HL-60 (cell line): ENCODE results near the gene ANO10.
A peak's percentile ranks its signal among the peaks of the same experiment; 100 is the strongest.

Experiments
- DNase-seq, 2 experiments: peaks; one replicate each; pipeline ENCODE4 v3.0.0-alpha.2; 2010 to 2020; ENCODE audit warnings: low read depth in 1 of 2, low spot score in 1 of 2
- H3K27ac ChIP-seq: fragments of 250-450 bp; sonication (Bioruptor Pico); replicated peaks from 2 replicates; pipeline ENCODE4 v1.5.1; 2020; ENCODE audit warnings: mild to moderate bottlenecking, moderate library complexity
- H3K27me3 ChIP-seq: fragments of 250-450 bp; sonication (Bioruptor Pico); 2 replicates; pipeline ENCODE4 v1.5.1; 2021; ENCODE audit warnings: mild to moderate bottlenecking, moderate library complexity; ENCODE audit not compliant: insufficient read depth, poor library complexity, severe bottlenecking
- H3K4me3 ChIP-seq: replicated peaks from 2 replicates; pipeline ENCODE4 v1.5.1; 2011; ENCODE audit warnings: mild to moderate bottlenecking, control low read depth, low read length; ENCODE audit not compliant: insufficient read depth
- CTCF ChIP-seq: IDR thresholded peaks from one replicate; pipeline ENCODE4 v1.5.1; 2011; ENCODE audit warnings: low read length, control low read depth, inconsistent platforms; ENCODE audit not compliant: insufficient read depth
- GABPA ChIP-seq: IDR thresholded peaks from 2 replicates; pipeline ENCODE4 v1.6.1; 2012; ENCODE audit warnings: low read depth
- POLR2AphosphoS5 ChIP-seq: IDR thresholded peaks from 2 replicates; pipeline ENCODE4 v1.6.1; 2012; ENCODE audit warnings: low read depth
- REST ChIP-seq: IDR thresholded peaks from 2 replicates; pipeline ENCODE4 v1.6.1; 2012; ENCODE audit warnings: low read depth; ENCODE audit not compliant: insufficient replicate concordance
- SPI1 ChIP-seq: IDR thresholded peaks from 2 replicates; pipeline ENCODE4 v1.6.1; 2012; ENCODE audit warnings: low read depth, mild to moderate bottlenecking, borderline replicate concordance

The ANO10 gene

GRCh38 chr3:43394041-43394554 is 227.7 kb downstream of the ANO10 start:
- TF ChIP-seq GABPA (no peak), REST (no peak), CTCF (no peak), SPI1 (no peak), POLR2AphosphoS5 (no peak)
- no peak for DNase-seq
- Histone ChIP-seq H3K27ac (no peak overlapping the region), H3K27me3 (no peaks in the 10 kb centered on the region), H3K4me3 (no peak overlapping the region)

GRCh38 chr3:43391621-43392020 is 230.2 kb downstream of the ANO10 start:
- H3K4me3 ChIP-seq, result no peak overlapping the region
- no peak overlapping the region for H3K27ac ChIP-seq
- H3K27me3 ChIP-seq, result no peaks in the 10 kb centered on the region
- DNase-seq, result no peak
- TF ChIP-seq REST (no peak), SPI1 (no peak), GABPA (no peak), POLR2AphosphoS5 (no peak), CTCF (no peak)

GRCh38 chr3:43390255-43390588 is 231.6 kb downstream of the ANO10 start:
- H3K27ac ChIP-seq, result peak overlapping the region; percentile 65
- H3K4me3 ChIP-seq, result no peak overlapping the region
- DNase-seq, result no peak
- no peak for TF ChIP-seq SPI1
- no peak for TF ChIP-seq POLR2AphosphoS5
- TF ChIP-seq GABPA, result no peak
- no peak for TF ChIP-seq REST
- TF ChIP-seq CTCF, result no peak
- no peaks in the 10 kb centered on the region for H3K27me3 ChIP-seq
